HS-5 (cell line): Measurements from ENCODE around the gene NT5DC4.

ENCODE experiments used
- DNase-seq: peaks from one replicate; pipeline ENCODE4 v3.0.0-alpha.2; 2012; ENCODE audit warnings: low read depth

Gene NT5DC4

GRCh38 chr2:112784199-112785189, 63.7 kb downstream of the NT5DC4 start, which contains the start of gene IL1A:
Gene IL1A (minus strand): TSS chr2:112784493. CDS start chr2:112783770, 723 bp downstream.
- peak; percentile 69 for DNase-seq

DNA sequence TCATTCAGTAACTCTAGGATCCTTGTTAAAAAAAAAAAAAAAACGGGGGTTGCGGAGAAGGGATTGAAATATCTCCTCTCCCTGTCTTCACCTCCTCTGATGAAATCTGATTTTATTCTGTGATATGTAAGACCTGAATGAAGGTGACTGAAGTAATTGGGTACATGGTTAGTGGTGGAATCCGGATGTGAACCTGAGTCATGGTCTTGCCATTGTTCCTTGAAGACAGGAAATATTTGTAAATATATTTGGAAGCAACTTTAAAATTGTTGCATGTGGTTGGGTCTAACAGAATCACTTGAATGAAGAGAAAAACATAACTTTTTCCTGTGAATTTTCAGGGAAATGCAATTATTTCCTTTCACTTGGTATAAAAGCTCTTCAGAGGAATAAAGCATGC, 66.5 kb downstream of the NT5DC4 start:
- no peak for DNase-seq

DNA sequence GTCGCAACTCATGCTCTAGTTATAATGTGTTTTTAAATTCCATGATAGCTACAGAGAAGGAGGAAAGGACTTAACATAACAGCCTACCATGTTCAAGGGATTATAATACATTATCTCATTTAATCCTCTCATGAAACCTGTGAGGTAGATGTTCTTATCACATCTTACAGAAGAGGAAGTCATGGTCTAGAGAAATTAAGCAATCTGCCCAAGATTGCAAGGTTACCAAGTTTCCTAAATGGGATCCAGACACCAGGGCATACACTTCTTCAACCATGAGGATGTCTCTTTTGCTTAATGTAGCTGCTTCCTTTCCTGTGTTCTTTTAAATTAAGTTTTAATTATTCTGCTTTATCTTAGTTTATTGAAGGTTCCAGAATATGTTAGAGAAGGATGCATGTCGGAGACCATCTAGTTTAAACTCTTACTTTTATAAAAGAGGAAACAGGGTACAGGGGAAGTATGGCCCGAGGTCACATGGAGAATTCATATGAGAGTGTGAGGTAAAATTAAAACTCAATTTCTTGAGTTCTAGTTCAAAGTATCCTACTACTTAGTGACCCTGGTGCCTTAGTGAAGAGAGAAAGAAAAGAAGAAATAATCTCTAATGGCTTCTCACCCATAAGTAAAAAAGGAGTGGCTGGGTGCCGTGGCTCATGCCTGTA, 67.0 kb downstream of the NT5DC4 start:
- no peak for DNase-seq

GRCh38 chr2:112788653-112789052, 67.8 kb downstream of the NT5DC4 start:
- DNase-seq, result no peak
